ENCODE results near the gene CDKN1C.

The CDKN1C gene

DNA sequence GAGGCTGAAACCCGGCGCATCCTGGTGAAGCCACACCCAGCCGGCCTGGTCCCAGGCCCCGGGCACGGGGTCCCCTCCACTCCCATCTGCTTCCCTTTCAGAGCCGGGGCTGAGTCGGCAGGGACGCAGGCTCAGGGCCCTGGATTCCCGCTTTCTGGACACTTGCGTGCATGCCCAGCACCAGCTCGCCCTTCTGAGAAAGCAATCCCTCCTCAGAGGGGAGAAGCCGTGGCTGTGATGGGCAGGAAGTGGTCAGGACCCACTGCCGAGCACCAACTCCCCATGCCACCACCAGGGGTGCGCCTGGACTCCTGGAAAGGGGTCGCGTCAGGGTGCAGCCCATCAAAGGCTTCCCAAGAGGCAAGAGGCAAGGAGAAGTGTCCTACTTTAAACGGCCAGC is 15.1 kb downstream of the CDKN1C start:
- no peak for DNase-seq (ENCODE audit: low read depth in 2 of 2)

DNA sequence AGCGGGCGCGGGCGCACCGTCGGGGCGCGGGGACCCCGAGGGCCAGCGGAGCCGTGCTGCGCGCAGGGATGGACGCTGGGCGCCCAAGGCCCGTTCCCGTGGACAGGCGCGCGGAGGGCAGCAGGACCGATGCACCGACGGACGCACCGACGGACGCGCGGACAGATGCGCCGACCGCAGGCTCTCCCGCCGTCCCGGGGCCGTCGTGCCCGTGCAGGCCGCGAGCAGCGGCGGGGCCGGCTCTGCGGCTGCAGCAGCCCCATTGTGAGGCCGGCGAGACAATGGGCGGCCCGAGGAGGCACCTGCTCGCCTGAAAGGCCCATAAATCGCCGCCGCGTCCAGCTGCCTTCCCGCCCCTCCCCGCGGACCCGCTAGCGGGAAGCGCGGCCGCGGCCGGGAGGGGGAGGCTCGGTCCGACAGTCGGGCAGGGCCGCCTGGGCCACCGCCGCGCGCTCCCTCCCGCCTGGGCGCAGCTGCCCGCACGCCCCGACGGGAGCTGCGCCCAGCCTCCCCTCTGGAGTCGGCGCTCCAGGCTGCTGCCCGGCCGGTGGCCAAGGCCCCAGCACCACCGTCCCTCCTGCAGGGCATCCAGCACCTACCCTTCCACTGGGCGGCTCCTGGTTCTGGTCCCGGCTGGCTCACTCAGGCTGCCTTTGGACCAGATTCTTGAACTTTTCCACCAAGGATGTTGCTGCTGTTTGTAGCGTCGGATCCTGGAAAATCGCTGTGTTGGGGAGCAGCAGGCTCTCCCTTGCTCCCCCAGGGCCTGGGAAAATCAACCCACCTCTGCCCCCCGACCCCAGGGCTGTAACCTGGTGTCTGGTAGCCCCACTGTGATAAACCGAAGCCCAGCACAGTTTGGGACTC is 15.8 kb downstream of the CDKN1C start:
- no peak for DNase-seq (ENCODE audit: low read depth in 2 of 2)

- no peak for DNase-seq (ENCODE audit: low read depth in 2 of 2)
Observed at GRCh38 chr11:2869134-2869526, 16.4 kb downstream of the CDKN1C start.

DNA sequence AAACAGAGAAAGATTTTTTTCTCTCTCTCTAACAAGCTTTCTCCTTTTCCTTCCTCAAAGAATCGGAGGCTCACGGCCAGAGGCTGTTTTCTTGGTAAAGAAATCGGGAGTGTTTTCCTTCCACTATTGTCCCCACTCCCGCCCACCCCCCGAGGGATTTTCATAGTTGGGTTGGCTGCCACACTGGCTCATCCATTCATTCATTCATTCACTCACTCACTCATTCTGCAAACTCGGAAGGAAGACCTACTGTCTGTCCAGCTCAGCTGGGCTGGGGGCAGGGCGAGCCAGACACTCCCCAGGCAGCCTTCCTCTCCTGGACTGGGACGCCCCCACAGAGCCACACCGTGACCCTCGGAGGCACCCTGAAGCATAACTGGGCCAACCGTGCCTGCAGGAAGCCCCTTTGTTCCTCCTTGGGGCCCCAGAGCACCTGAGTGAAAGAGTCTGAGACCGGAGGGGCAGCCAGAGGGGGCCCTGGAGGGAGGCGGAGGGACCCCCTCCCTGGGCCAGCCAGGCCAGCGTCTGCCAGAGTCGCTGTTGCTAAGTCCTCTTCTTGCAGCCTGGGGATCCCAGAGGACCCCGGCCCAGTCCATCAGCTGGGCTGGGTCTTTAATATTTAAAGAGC is 17.0 kb downstream of the CDKN1C start:
- no peak for DNase-seq (ENCODE audit: low read depth in 2 of 2)

DNA sequence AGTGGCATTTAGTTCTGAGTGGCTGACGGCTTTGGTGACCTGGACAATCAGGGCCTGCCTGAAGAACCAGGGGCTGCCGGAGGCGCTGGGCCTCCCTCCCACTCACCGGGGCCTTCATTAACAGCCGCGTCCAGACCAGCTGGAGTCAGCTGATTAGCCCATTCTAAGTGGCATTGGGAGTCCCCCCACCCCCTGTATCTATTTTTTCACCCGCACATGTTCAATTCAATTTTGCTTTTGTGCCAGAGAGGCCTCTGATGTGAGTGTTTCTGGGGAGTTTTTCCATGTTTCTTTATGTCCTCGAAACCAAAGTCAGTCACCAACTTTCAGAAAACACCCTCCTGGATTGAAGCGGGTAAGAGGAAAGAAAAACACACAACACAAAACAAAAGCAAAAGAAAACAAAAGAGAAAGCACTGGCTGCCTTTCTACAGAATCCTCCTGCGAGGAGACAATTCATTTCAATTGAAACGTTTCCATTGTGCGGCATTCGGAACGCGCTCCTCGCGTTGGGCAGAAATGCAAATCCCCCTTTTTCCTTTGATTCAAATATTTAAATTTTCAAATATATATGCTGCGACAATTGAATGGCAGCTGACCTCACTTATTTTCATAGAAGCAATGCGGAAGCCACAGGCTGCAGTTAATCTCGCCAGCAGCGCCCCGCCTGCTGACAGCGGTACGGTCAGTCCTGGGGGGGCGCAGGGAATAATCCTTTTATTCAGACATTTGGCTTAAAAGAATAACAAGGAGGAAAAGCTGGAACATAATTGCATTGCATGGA is 17.7 kb downstream of the CDKN1C start:
- DNase-seq (ENCODE audit: low read depth in 2 of 2) = no peak

DNA sequence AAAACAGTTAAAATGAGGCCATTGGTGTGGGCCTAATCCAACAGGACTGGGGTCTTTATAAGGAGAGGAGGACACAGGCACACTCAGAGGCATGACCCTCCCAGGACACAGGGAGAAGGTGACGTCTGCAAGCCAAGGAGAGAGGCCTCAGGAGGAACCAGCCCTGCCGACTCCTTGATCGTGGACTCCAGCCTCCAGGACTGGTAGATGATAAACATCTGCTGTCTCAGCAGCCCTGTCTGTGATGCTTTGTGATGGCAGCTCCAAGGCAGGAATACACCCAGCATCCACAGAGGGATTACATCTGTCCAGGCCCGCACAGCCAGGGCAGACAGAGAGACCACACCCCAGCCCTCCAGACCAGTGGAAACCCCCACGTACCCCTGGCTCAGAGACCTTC is 18.4 kb downstream of the CDKN1C start:
- DNase-seq (ENCODE audit: low read depth in 2 of 2) = no peak

- DNase-seq (ENCODE audit: low read depth in 2 of 2) = no peak
Observed at GRCh38 chr11:2865922-2866577, 19.5 kb downstream of the CDKN1C start.

GRCh38 chr11:2864901-2865300 is 20.7 kb downstream of the CDKN1C start:
- DNase-seq (ENCODE audit: low read depth in 2 of 2) = no peak

- no peak for DNase-seq (ENCODE audit: low read depth in 2 of 2)
Observed at GRCh38 chr11:2863276-2863618, 22.3 kb downstream of the CDKN1C start.

GRCh38 chr11:2862395-2863275 is 22.9 kb downstream of the CDKN1C start:
- DNase-seq (ENCODE audit: low read depth in 2 of 2) = no peak

DNA sequence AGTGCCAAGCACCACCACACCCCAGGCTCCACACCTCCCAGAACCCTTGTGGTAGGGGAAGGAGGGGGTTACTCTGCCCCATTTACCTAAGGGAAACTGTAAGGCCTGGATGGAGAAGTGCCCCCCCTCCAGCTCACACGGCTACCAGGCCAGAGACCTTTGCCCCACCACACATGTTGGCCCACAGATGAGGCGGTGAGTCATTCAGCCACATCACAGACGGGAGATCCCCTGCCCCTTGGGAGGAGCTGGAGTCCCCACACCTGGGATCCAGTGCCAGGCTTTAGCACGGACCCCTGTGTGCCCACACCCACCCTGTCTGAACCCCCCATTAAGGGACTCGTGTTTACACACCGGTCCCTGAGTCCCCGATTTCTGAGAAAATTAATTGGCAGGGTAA is 24.9 kb downstream of the CDKN1C start:
- DNase-seq (ENCODE audit: low read depth in 2 of 2) = no peak

- DNase-seq (ENCODE audit: low read depth in 2 of 2) = no peak
Observed at GRCh38 chr11:2859699-2860037, 25.9 kb downstream of the CDKN1C start.

DNA sequence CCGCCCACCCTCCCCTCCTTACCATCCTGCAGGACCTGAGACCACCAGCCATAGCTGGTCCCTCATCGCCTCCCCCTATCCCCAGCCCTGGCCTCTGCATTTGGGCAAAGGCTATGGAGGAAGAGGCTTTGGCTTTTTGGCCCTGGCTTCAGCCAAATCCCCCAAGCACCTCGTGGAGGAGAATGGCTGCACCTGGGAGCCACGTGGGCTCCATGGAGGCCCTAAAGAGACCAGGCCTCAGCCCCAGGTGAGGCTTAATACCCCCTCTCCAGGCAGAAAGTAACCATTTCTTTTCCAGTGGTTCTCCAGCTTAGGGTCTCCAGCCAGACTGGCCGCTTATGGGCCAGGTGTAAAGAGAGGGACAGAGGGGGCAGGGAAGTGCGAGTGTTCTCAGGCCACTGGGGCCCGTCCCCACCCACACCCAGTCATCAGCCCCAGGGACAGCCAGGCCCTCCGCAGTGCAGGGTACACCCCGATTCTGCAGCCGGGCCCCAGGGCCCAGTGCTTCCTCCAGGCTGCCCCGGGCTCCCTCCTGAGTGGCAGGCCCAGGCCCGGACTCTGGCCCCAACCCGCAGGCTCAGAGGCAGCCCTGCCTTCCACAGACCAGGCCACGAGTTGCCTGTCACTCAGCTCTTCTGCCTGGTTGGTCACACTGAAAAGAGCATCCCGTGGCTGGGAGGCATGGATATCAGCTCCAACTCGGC is 26.4 kb downstream of the CDKN1C start:
- no peak for DNase-seq (ENCODE audit: low read depth in 2 of 2)

DNA sequence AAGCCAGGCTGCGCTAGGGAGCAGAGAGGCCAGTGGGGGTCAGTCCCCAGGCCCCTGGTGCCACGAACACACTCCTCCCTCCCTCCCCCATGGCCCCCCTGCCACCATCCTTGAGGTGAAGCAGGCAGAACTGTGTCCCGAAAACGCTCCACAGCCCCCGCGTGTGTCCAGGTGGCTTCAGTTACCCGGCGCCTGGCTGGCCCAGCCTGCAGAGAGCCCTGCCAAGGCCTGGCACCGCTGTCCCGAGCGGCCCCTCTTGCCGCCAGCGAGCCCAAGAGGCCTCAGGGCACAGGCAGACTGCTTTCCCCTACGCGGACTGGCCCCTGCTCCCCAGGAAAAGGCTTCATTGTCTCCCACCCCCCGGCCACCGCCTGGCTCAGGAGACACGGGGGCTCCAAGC is 27.7 kb downstream of the CDKN1C start:
- DNase-seq (ENCODE audit: low read depth in 2 of 2) = no peak

- no peak for DNase-seq (ENCODE audit: low read depth in 2 of 2)
Observed at GRCh38 chr11:2857276-2857675, 28.3 kb downstream of the CDKN1C start.

DNA sequence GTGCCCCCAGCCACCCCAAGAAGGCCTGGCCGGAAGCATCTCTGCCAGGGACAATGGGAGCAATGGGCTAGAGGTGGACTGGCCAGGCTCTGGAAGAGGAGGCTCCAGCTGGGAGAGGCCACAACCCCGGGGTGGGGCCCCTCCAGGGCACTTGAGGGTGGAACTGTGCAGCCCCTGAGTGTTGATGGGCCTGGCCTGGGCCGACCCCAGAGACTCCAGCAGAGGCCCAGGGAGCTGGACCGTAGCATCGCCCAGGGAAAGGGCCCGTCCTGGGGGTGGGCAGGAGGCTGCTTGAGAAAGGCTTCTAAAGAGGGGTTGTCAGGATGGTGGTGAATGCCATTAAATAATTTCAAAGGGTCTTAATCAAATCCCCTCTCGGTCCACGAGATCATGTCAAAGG is 30.4 kb downstream of the CDKN1C start:
- DNase-seq (ENCODE audit: low read depth in 2 of 2) = no peak

GRCh38 chr11:2853997-2854560 is 31.5 kb downstream of the CDKN1C start:
- no peak for DNase-seq (ENCODE audit: low read depth in 2 of 2)

DNA sequence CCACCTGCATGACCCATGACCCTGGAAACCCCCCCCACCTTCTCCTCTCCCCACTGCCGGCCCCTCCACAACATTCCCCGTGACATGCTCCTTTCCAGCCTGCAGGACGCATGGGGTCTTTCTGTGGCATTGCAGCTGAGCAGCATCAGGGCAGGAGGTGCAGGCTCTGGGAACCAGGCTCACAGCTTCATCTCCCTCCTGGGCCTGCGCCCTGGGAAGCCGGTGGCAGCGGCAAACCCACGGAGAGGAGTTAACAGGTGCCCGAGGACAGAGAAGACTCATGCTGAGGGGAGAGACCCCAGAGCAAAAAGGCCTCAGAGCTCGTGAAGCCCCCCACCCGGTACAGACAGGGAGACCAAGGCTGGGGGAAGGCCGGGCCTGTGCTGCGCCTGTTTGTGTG is 32.2 kb downstream of the CDKN1C start:
- DNase-seq (ENCODE audit: low read depth in 2 of 2) = no peak

DNA sequence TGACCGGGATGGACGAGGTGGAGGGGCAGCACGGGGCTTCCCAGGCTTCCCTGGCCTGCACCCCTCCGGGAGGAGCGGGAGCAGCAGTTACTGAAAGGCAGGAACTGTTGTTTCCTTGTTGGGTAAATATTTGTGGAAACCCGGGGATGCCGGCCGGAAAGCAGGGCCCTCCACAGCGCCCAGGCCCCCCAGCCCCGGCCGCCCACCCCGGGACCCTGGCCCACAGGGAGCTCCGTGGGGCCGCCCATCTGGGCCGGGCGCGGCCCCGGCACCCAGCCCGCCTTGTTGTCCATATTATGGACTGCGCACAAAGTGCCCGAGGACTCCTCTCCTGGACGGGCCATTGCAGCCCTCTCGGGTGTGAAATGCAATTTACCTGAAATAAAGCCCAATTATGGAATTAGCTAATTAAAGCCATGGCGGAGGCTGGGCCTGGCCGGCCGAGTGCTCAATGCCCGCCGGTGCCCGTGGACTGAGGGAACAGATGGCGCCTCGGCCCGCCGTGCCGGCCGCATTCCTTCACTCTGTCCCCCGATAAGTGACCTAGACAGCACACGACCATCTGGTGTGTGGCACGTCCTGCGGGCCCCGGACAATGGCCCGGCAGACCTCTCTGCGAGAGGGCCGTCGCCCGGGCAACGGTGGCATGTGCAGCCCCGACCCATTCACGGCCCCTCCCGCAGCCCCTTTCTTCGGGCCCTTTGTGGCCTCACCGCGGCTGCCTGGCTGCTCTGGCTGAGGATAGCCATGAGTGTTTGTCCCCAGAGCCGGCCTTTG is 35.4 kb downstream of the CDKN1C start:
- no peak for DNase-seq (ENCODE audit: low read depth in 2 of 2)

- no peak for DNase-seq (ENCODE audit: low read depth in 2 of 2)
Observed at GRCh38 chr11:2848497-2848896, 37.1 kb downstream of the CDKN1C start.

Data from stimulated activated CD8-positive, alpha-beta memory T cell treated with anti-CD3 and anti-CD28 coated beads, Interleukin-15, amount 100 ng/mL, for 4 hours (primary cell).